HUDEP-2 (cell line): ENCODE data around the gene GCKR.
"Not testable (repeated sequence)": the region's sequence is repeated elsewhere in the genome, so short reads cannot be mapped to it uniquely, and the experiment has no call there.

Experiments used
- DNase-seq, 76 experiments: peaks; one replicate each; lab custom pipeline; 2025; ENCODE audit not compliant: unreplicated experiment in 76 of 76; lab: John Stamatoyannopoulos, UW

GCKR gene

GRCh38 chr2:27506587-27506986 lies 9.9 kb downstream of the GCKR start:
- no peak for DNase-seq

- no peak for DNase-seq
These were observed 10.7 kb downstream of the GCKR start for GRCh38 chr2:27507293-27507692.

GRCh38 chr2:27509326-27509725 lies 12.7 kb downstream of the GCKR start:
- peak in 17 of 76 experiments; percentile 2 to 58 (median 19) for DNase-seq

GRCh38 chr2:27518113-27518781 lies 21.6 kb downstream of the GCKR start:
- DNase-seq, result no peak

- no peak for DNase-seq
These were observed 22.1 kb downstream of the GCKR start for GRCh38 chr2:27518782-27519113.

GRCh38 chr2:27520316-27520715 lies 23.7 kb downstream of the GCKR start:
- no peak for DNase-seq

GRCh38 chr2:27522400-27522945 lies 25.8 kb downstream of the GCKR start:
- DNase-seq, result no peak

- no peak for DNase-seq
These were observed 30.5 kb downstream of the GCKR start for GRCh38 chr2:27527182-27527581.

- DNase-seq, result no peak
These were observed 35.3 kb downstream of the GCKR start for GRCh38 chr2:27531983-27532382.

GRCh38 chr2:27537287-27537686 lies 40.6 kb downstream of the GCKR start:
- DNase-seq, result no peak

- DNase-seq, result not testable (repeated sequence)
These were observed 42.3 kb downstream of the GCKR start for GRCh38 chr2:27538839-27539450.

- DNase-seq, result not testable (repeated sequence)
These were observed 43.0 kb downstream of the GCKR start for GRCh38 chr2:27539649-27540048.

GRCh38 chr2:27544143-27544821 lies 47.6 kb downstream of the GCKR start:
- DNase-seq, result no peak

GRCh38 chr2:27545348-27546141 lies 48.9 kb downstream of the GCKR start:
- no peak for DNase-seq

GRCh38 chr2:27549303-27549702 lies 52.7 kb downstream of the GCKR start:
- DNase-seq, result no peak

- DNase-seq, result no peak
These were observed 54.9 kb downstream of the GCKR start for GRCh38 chr2:27551514-27551913.

GRCh38 chr2:27552941-27553340 lies 56.3 kb downstream of the GCKR start:
- no peak for DNase-seq

- not testable (repeated sequence) for DNase-seq
These were observed 57.8 kb downstream of the GCKR start for GRCh38 chr2:27554451-27554850.

- DNase-seq, result no peak
These were observed 62.6 kb downstream of the GCKR start for GRCh38 chr2:27559228-27559627.

- DNase-seq, result no peak
These were observed 64.4 kb downstream of the GCKR start for GRCh38 chr2:27561060-27561459.

GRCh38 chr2:27566628-27567027 lies 70.0 kb downstream of the GCKR start:
- no peak for DNase-seq
